ENCODE data around the gene MS4A4E. TPM values are rescaled to one million over a fixed set of nuclear protein-coding genes. Genes with fewer than 3 reads are reported as not detected.

The MS4A4E gene
- total RNA-seq, 1 donor from 2014 or later = not detected

- ChIA-PET CTCF (interaction anchor here (0.7 kb wide), 2 partner anchors 13 to 55 kb away, joined by 4 to 6 read pairs; no protein-coding TSS in a partner anchor), POLR2A (no interaction called here)
- H3K36me3 Mint-ChIP-seq (ENCODE audit: low read depth) = peaks cover 4% of the 10 kb centered on the region
- peaks cover 3% of the 10 kb centered on the region for H3K4me1 Mint-ChIP-seq
- peaks cover 14% of the 10 kb centered on the region for H3K9me3 Mint-ChIP-seq
- DNase-seq (no peak), ATAC-seq (ENCODE audit: low read depth) (no peak)
- H3K27me3 Mint-ChIP-seq = peaks cover 6% of the 10 kb centered on the region
- TF ChIP-seq, protein P1, sequence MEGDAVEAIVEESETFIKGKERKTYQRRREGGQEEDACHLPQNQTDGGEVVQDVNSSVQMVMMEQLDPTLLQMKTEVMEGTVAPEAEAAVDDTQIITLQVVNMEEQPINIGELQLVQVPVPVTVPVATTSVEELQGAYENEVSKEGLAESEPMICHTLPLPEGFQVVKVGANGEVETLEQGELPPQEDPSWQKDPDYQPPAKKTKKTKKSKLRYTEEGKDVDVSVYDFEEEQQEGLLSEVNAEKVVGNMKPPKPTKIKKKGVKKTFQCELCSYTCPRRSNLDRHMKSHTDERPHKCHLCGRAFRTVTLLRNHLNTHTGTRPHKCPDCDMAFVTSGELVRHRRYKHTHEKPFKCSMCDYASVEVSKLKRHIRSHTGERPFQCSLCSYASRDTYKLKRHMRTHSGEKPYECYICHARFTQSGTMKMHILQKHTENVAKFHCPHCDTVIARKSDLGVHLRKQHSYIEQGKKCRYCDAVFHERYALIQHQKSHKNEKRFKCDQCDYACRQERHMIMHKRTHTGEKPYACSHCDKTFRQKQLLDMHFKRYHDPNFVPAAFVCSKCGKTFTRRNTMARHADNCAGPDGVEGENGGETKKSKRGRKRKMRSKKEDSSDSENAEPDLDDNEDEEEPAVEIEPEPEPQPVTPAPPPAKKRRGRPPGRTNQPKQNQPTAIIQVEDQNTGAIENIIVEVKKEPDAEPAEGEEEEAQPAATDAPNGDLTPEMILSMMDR (IDR thresholded peaks at IDR 0.05) = no peak
- H3K27ac Mint-ChIP-seq = no peak overlapping the region
- intact Hi-C loops (cut with micrococcal nuclease) = loop anchor here (1.0 to 2.0 kb wide), 2 partner anchors 428 to 497 kb away; partner anchors contain the start of gene STX3
- H3K4me3 Mint-ChIP-seq = no peak overlapping the region
Measured at GRCh38 chr11:60251485-60252212, 8.7 kb upstream of the MS4A4E start.

GRCh38 chr11:60241786-60242185 is 1.2 kb downstream of the MS4A4E start:
- ATAC-seq (ENCODE audit: low read depth) = no peak
- no peak overlapping the region for H3K27ac Mint-ChIP-seq
- TF ChIP-seq, protein P1 (IDR thresholded peaks at IDR 0.05) = no peak
- ChIA-PET POLR2A (no interaction called here), CTCF (no interaction called here)
- intact Hi-C loops (cut with micrococcal nuclease) = no loop called here
- no peaks in the 10 kb centered on the region for H3K36me3 Mint-ChIP-seq (ENCODE audit: low read depth)
- peaks cover 9% of the 10 kb centered on the region for H3K4me1 Mint-ChIP-seq
- no peaks in the 10 kb centered on the region for H3K9me3 Mint-ChIP-seq
- no peak for DNase-seq
- H3K4me3 Mint-ChIP-seq = no peak overlapping the region
- peaks cover 6% of the 10 kb centered on the region for H3K27me3 Mint-ChIP-seq

DNA sequence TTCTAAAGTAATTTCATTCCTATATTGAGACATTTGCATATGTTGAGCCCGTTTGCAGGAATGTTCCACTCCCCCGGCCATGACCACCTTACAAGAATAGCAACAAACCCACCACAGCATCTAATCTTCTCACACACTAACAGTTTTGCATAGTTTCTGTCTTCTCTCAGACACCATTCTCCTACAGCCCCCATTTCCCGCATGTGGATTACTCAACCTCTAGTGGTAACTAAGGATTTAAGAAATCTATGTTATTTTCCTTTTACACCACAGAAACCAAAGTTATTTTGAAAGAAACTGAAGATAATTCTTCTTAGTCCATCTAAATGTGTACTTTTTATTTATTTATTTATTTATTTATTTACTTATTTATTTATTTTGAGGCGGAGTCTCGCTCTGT is 2.3 kb downstream of the MS4A4E start:
- ATAC-seq (ENCODE audit: low read depth) = no peak
- intact Hi-C loops (cut with micrococcal nuclease) = no loop called here
- no peak overlapping the region for H3K27ac Mint-ChIP-seq
- no peak overlapping the region for H3K4me3 Mint-ChIP-seq
- no peaks in the 10 kb centered on the region for H3K36me3 Mint-ChIP-seq (ENCODE audit: low read depth)
- peaks cover 9% of the 10 kb centered on the region for H3K4me1 Mint-ChIP-seq
- TF ChIP-seq, protein P1 (IDR thresholded peaks at IDR 0.05) = no peak
- no peak for DNase-seq
- ChIA-PET CTCF (no interaction called here), POLR2A (no interaction called here)
- no peaks in the 10 kb centered on the region for H3K9me3 Mint-ChIP-seq
- H3K27me3 Mint-ChIP-seq = peaks cover 6% of the 10 kb centered on the region

GRCh38 chr11:60235321-60235720 is 7.6 kb downstream of the MS4A4E start:
- no peak for ATAC-seq (ENCODE audit: low read depth)

GRCh38 chr11:60230681-60231080 is 12.3 kb downstream of the MS4A4E start:
- Mint-ChIP-seq H3K4me3 (no peak overlapping the region), H3K27me3 (no peaks in the 10 kb centered on the region), H3K4me1 (no peaks in the 10 kb centered on the region), H3K9me3 (no peaks in the 10 kb centered on the region), H3K36me3 (ENCODE audit: low read depth) (no peaks in the 10 kb centered on the region), H3K27ac (no peak overlapping the region)
- intact Hi-C loops (cut with micrococcal nuclease) = no loop called here
- ATAC-seq (ENCODE audit: low read depth) = no peak
- ChIA-PET CTCF (interaction anchor here (1.1 kb wide), 1 partner anchor 34 kb away, joined by 3 read pairs; no protein-coding TSS in a partner anchor), POLR2A (no interaction called here)
- DNase-seq = no peak
- TF ChIP-seq, protein P1 (IDR thresholded peaks at IDR 0.05) = no peak

More at GRCh38 chr11:60235321-60235720, 7.6 kb downstream of the MS4A4E start:
- DNase-seq = no peak
- Mint-ChIP-seq H3K27me3 (peaks cover 6% of the 10 kb centered on the region), H3K4me3 (no peak overlapping the region), H3K9me3 (no peaks in the 10 kb centered on the region), H3K4me1 (no peaks in the 10 kb centered on the region), H3K27ac (no peak overlapping the region), H3K36me3 (ENCODE audit: low read depth) (no peaks in the 10 kb centered on the region)
- ChIA-PET POLR2A (no interaction called here), CTCF (no interaction called here)
- intact Hi-C loops (cut with micrococcal nuclease) = no loop called here
- TF ChIP-seq, protein P1 (IDR thresholded peaks at IDR 0.05) = no peak

All from activated B cell treated with CpG ODN at 0.5 μM for 24 hours (primary cell).